ENCODE results near the gene IFIH1.

Gene IFIH1

DNA sequence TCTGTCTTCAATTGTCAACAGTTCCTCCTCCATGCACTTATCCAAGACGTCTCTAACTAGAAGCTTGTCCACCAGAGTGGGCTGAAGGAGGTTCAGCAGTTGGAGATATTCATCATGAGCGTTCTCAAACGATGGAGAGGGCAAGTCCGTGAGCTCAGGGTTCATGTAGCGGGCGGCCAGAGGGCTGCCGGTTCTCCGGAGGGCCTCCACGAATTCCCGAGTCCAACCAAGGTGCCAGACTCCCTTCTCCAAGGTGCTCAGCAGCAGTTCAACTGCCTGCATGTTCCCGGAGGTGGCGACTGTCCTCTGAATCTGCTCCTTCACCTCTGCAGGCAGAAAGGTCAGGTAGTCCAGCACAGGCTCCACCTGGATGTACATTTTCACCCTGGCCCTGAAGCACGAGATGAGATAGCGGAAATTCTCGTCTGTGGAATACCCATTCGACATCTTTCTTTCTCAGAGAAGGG is 590 bp downstream of the IFIH1 start:
- Histone ChIP-seq H3K36me3 (ENCODE audit: control insufficient read depth, insufficient read depth, low read length) (no peaks in the 10 kb centered on the region), H3K23ac (ENCODE audit: low read length) (no peak overlapping the region), H3K56ac (ENCODE audit: low read length) (no peak overlapping the region), H3K27ac (ENCODE audit: low read depth, low read length) (no peak overlapping the region), H2BK15ac (replicated peaks; ENCODE audit: low read depth) (no peak overlapping the region), H3K18ac (ENCODE audit: low read length) (no peak overlapping the region), H4K8ac (ENCODE audit: low read depth, low read length) (no peak overlapping the region), H3K79me2 (ENCODE audit: control insufficient read depth, insufficient read depth, low read length) (no peaks in the 10 kb centered on the region), H3K4ac (ENCODE audit: low read depth, low read length) (no peak overlapping the region), H2BK5ac (ENCODE audit: low read length) (no peak overlapping the region), H3K4me2 (ENCODE audit: low read length) (peak overlapping the region; percentile 66), H3K9ac (ENCODE audit: low read length) (no peak overlapping the region), H3K4me3 (ENCODE audit: low read length) (no peak overlapping the region), H3K79me1 (ENCODE audit: low read length) (no peaks in the 10 kb centered on the region), H4K5ac (ENCODE audit: low read length) (no peak overlapping the region), H3K4me1 (ENCODE audit: control insufficient read depth, low read depth, low read length) (no peaks in the 10 kb centered on the region), H2BK120ac (ENCODE audit: low read depth, low read length) (no peak overlapping the region), H2AK5ac (ENCODE audit: low read length) (no peak overlapping the region), H3K27me3 (ENCODE audit: insufficient read depth, low read length, poor library complexity) (no peaks in the 10 kb centered on the region)
- WGBS (ENCODE audit: extremely low coverage, insufficient coverage, low lambda C conversion rate): no CpG with 5 or more reads among the region's 16 CpGs
- DNase-seq: peak; percentile 25

DNA sequence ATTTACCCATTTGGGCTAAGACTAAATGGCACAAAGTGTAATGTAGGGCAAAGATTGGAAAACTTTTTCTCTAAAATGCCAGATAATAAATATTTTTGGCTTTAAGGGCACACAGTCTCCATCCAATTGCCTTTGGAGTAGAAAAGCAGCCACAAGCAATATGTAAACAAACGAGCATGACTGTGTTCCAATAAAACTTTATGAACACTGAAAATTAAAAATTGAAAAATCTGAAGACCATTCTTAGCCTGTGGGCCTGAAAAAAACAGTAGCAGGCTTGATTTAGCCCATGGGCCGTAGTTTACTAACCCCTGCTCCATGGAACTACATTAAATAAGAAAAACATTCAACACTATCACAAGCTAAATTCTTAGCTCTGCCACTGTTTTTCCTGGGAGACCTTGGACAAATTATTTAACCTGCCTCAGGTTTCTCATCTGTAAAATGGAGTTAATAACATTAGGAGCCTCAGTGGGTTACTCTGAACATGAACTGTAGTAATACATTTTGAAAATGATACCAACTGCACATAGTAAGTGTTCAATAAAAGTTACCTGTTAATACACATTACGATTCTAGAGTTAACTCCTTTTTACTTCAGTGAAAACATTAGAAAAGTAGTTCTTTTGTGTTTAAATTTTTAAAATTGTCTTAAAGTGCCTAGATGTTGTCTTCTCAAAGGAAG is 1.3 kb downstream of the IFIH1 start:
- no peaks in the 10 kb centered on the region for H3K27me3 ChIP-seq (ENCODE audit: insufficient read depth, low read length, poor library complexity)
- no peaks in the 10 kb centered on the region for H3K79me1 ChIP-seq (ENCODE audit: low read length)
- no peak overlapping the region for H3K18ac ChIP-seq (ENCODE audit: low read length)
- H4K8ac ChIP-seq (ENCODE audit: low read depth, low read length): no peak overlapping the region
- no peak overlapping the region for H2AK5ac ChIP-seq (ENCODE audit: low read length)
- no peak overlapping the region for H3K9ac ChIP-seq (ENCODE audit: low read length)
- no peak overlapping the region for H3K4me3 ChIP-seq (ENCODE audit: low read length)
- H2BK120ac ChIP-seq (ENCODE audit: low read depth, low read length): no peak overlapping the region
- no peaks in the 10 kb centered on the region for H3K4me1 ChIP-seq (ENCODE audit: control insufficient read depth, low read depth, low read length)
- H3K23ac ChIP-seq (ENCODE audit: low read length): no peak overlapping the region
- no CpG with 5 or more reads among the region's 3 CpGs for WGBS (ENCODE audit: extremely low coverage, insufficient coverage, low lambda C conversion rate)
- H4K5ac ChIP-seq (ENCODE audit: low read length): no peak overlapping the region
- no peaks in the 10 kb centered on the region for H3K79me2 ChIP-seq (ENCODE audit: control insufficient read depth, insufficient read depth, low read length)
- no peaks in the 10 kb centered on the region for H3K36me3 ChIP-seq (ENCODE audit: control insufficient read depth, insufficient read depth, low read length)
- H2BK15ac ChIP-seq (replicated peaks; ENCODE audit: low read depth): no peak overlapping the region
- no peak overlapping the region for H2BK5ac ChIP-seq (ENCODE audit: low read length)
- no peak overlapping the region for H3K4ac ChIP-seq (ENCODE audit: low read depth, low read length)
- H3K56ac ChIP-seq (ENCODE audit: low read length): no peak overlapping the region
- H3K4me2 ChIP-seq (ENCODE audit: low read length): no peak overlapping the region
- no peak for DNase-seq
- no peak overlapping the region for H3K27ac ChIP-seq (ENCODE audit: low read depth, low read length)

DNA sequence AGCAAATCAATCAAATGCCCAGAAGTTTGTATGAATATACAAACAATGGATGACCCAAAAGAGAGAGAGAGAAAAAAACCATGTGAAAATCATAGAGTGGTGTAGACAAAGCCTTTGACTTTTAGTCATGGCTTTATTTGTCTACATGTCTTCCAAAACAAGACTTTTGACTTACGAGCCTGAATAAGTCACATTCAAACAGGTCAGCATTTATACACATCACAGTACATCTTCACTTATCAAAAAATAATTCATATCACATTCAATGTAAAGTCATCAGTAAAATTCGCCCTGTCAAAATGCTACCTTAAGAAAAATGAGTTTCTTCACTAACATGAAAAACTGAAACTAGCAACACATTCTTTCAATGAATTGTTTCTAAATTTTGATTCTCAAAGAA is 1.9 kb downstream of the IFIH1 start:
- Histone ChIP-seq H3K56ac (ENCODE audit: low read length) (no peak overlapping the region), H2AK5ac (ENCODE audit: low read length) (no peak overlapping the region), H3K4me3 (ENCODE audit: low read length) (no peak overlapping the region), H3K23ac (ENCODE audit: low read length) (no peak overlapping the region), H2BK15ac (replicated peaks; ENCODE audit: low read depth) (no peak overlapping the region), H3K36me3 (ENCODE audit: control insufficient read depth, insufficient read depth, low read length) (no peaks in the 10 kb centered on the region), H3K4ac (ENCODE audit: low read depth, low read length) (no peak overlapping the region), H2BK5ac (ENCODE audit: low read length) (no peak overlapping the region), H3K27ac (ENCODE audit: low read depth, low read length) (no peak overlapping the region), H2BK120ac (ENCODE audit: low read depth, low read length) (no peak overlapping the region), H4K5ac (ENCODE audit: low read length) (no peak overlapping the region), H3K4me2 (ENCODE audit: low read length) (no peak overlapping the region), H4K8ac (ENCODE audit: low read depth, low read length) (no peak overlapping the region), H3K18ac (ENCODE audit: low read length) (no peak overlapping the region), H3K9ac (ENCODE audit: low read length) (no peak overlapping the region), H3K79me1 (ENCODE audit: low read length) (no peaks in the 10 kb centered on the region), H3K4me1 (ENCODE audit: control insufficient read depth, low read depth, low read length) (no peaks in the 10 kb centered on the region), H3K79me2 (ENCODE audit: control insufficient read depth, insufficient read depth, low read length) (no peaks in the 10 kb centered on the region), H3K27me3 (ENCODE audit: insufficient read depth, low read length, poor library complexity) (no peaks in the 10 kb centered on the region)
- 100% methylated on average over 1 of the region's 2 CpGs for WGBS (ENCODE audit: extremely low coverage, insufficient coverage, low lambda C conversion rate)
- no peak for DNase-seq

DNA sequence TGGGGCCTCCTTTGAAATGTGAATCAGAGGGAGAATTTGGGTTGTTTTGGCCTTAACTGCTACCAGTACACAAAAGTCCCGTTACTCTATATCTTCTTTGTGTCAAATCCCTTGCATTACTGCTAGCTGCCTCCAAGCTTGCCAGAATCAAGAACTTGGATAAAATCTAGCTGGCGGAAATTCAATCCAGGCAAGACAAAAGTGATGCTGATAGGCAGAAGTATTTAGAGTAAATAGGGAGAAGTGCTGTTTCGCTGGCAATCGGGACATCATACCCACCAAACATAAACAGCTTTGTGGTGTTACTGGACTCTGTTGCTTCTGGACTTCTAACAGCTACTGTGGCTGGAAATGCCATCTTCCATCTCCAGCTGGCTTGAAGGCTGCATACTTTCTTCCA is 2.5 kb downstream of the IFIH1 start:
- DNase-seq: no peak
- H3K23ac ChIP-seq (ENCODE audit: low read length): no peak overlapping the region
- no peak overlapping the region for H4K8ac ChIP-seq (ENCODE audit: low read depth, low read length)
- no peak overlapping the region for H2BK15ac ChIP-seq (replicated peaks; ENCODE audit: low read depth)
- H3K79me1 ChIP-seq (ENCODE audit: low read length): no peaks in the 10 kb centered on the region
- no peak overlapping the region for H3K4ac ChIP-seq (ENCODE audit: low read depth, low read length)
- H2AK5ac ChIP-seq (ENCODE audit: low read length): no peak overlapping the region
- no peak overlapping the region for H3K9ac ChIP-seq (ENCODE audit: low read length)
- H3K4me1 ChIP-seq (ENCODE audit: control insufficient read depth, low read depth, low read length): no peaks in the 10 kb centered on the region
- H3K4me2 ChIP-seq (ENCODE audit: low read length): no peak overlapping the region
- H4K5ac ChIP-seq (ENCODE audit: low read length): no peak overlapping the region
- H3K56ac ChIP-seq (ENCODE audit: low read length): no peak overlapping the region
- H3K36me3 ChIP-seq (ENCODE audit: control insufficient read depth, insufficient read depth, low read length): no peaks in the 10 kb centered on the region
- H3K79me2 ChIP-seq (ENCODE audit: control insufficient read depth, insufficient read depth, low read length): no peaks in the 10 kb centered on the region
- no CpG with 5 or more reads among the region's 4 CpGs for WGBS (ENCODE audit: extremely low coverage, insufficient coverage, low lambda C conversion rate)
- H3K27ac ChIP-seq (ENCODE audit: low read depth, low read length): no peak overlapping the region
- H3K27me3 ChIP-seq (ENCODE audit: insufficient read depth, low read length, poor library complexity): no peaks in the 10 kb centered on the region
- no peak overlapping the region for H3K18ac ChIP-seq (ENCODE audit: low read length)
- H3K4me3 ChIP-seq (ENCODE audit: low read length): no peak overlapping the region
- H2BK120ac ChIP-seq (ENCODE audit: low read depth, low read length): no peak overlapping the region
- H2BK5ac ChIP-seq (ENCODE audit: low read length): no peak overlapping the region

DNA sequence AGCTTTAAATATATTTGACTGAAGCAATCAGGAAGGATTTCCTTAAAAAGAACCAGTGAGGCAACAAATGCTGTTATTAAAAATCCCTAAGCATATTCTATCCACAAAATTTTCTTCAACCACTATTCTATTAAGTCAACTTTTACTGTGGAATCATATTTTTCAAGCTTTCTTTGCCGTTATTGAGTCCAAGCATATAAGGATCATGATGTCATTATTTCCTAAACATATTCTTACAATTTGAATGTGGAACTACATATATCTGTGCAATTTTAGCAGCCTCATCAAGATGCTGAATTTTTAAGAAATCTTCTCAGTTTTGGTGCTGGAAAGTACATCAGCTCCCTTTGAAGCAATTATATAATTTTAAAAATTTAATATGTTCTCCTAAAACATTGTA is 5.6 kb downstream of the IFIH1 start:
- no peaks in the 10 kb centered on the region for H3K36me3 ChIP-seq (ENCODE audit: control insufficient read depth, insufficient read depth, low read length)
- H3K56ac ChIP-seq (ENCODE audit: low read length): no peak overlapping the region
- H2AK5ac ChIP-seq (ENCODE audit: low read length): no peak overlapping the region
- H3K4me3 ChIP-seq (ENCODE audit: low read length): no peak overlapping the region
- no CpG with 5 or more reads among the region's 1 CpG for WGBS (ENCODE audit: extremely low coverage, insufficient coverage, low lambda C conversion rate)
- no peak for DNase-seq
- no peaks in the 10 kb centered on the region for H3K79me1 ChIP-seq (ENCODE audit: low read length)
- no peaks in the 10 kb centered on the region for H3K79me2 ChIP-seq (ENCODE audit: control insufficient read depth, insufficient read depth, low read length)
- H2BK120ac ChIP-seq (ENCODE audit: low read depth, low read length): no peak overlapping the region
- H3K4me2 ChIP-seq (ENCODE audit: low read length): no peak overlapping the region
- no peak overlapping the region for H3K23ac ChIP-seq (ENCODE audit: low read length)
- no peak overlapping the region for H3K27ac ChIP-seq (ENCODE audit: low read depth, low read length)
- no peak overlapping the region for H4K8ac ChIP-seq (ENCODE audit: low read depth, low read length)
- no peak overlapping the region for H3K9ac ChIP-seq (ENCODE audit: low read length)
- no peak overlapping the region for H2BK5ac ChIP-seq (ENCODE audit: low read length)
- no peaks in the 10 kb centered on the region for H3K27me3 ChIP-seq (ENCODE audit: insufficient read depth, low read length, poor library complexity)
- H4K5ac ChIP-seq (ENCODE audit: low read length): no peak overlapping the region
- no peak overlapping the region for H3K4ac ChIP-seq (ENCODE audit: low read depth, low read length)
- no peaks in the 10 kb centered on the region for H3K4me1 ChIP-seq (ENCODE audit: control insufficient read depth, low read depth, low read length)
- H2BK15ac ChIP-seq (replicated peaks; ENCODE audit: low read depth): no peak overlapping the region
- H3K18ac ChIP-seq (ENCODE audit: low read length): no peak overlapping the region

All from mesendoderm (in vitro differentiated cells).